ENCODE data around the gene DEFB112.

- no peak for TF ChIP-seq CTCF (IDR thresholded peaks at IDR 0.05; ENCODE audit: poor library complexity, severe bottlenecking)
- no peak for TF ChIP-seq EP300 (conservative IDR thresholded peaks at IDR 0.05; ENCODE audit: poor library complexity, severe bottlenecking)
- no peak for TF ChIP-seq REST (IDR thresholded peaks at IDR 0.05; ENCODE audit: borderline replicate concordance)
- no peak for TF ChIP-seq MXI1 (conservative IDR thresholded peaks at IDR 0.05; ENCODE audit: poor library complexity, severe bottlenecking)
- no peak for TF ChIP-seq EZH2 (IDR thresholded peaks at IDR 0.05; ENCODE audit: borderline replicate concordance, insufficient read depth, low read length, poor library complexity, severe bottlenecking)
- no peak for TF ChIP-seq POLR2AphosphoS5 (IDR thresholded peaks at IDR 0.05)
Observed at GRCh38 chr6:50030350-50030749, 19.4 kb downstream of the DEFB112 start.

All from neural cell (in vitro differentiated cells).